ENCODE results near the gene ZNF605. TPM values are rescaled to one million over a fixed set of nuclear protein-coding genes. Genes with fewer than 3 reads are reported as not detected.
A peak's percentile ranks its signal among the peaks of the same experiment; 100 is the strongest.

Gene ZNF605
- polyA plus RNA-seq, 1 donor from 2014 or later, result 22.6 TPM

DNA sequence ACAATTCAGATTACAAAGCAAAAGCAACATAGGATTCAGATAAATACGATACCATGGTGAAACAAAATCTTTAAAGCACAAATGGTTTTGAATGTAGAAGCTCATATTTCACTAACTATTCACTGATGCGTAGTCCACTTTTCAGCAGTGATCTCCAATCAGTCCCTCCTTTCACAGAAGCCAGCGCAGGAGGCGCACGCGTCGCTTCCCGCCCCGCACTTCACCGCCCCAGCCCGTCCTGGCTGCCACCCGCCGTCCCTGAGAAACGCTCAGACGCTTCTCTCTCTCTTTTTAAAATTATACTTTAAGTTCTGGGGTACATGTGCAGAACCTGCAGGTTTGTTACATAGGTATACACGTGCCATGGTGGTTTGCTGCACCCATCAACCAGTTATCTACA is 48.9 kb downstream of the ZNF605 start:
- Histone ChIP-seq H3K79me2 (replicated peaks; ENCODE audit: insufficient read depth, low read length) (no peaks in the 10 kb centered on the region), H3K9me2 (ENCODE audit: insufficient read depth, low read length) (no peaks in the 10 kb centered on the region), H3K27ac (ENCODE audit: low read length) (no peak overlapping the region), H3K4me3 (ENCODE audit: low read length) (no peak overlapping the region), H3K4me2 (ENCODE audit: low read length) (no peak overlapping the region), H3F3A (ENCODE audit: insufficient read depth, low read length, poor library complexity, severe bottlenecking) (no peaks in the 10 kb centered on the region), H3K9me3 (ENCODE audit: low read length) (no peaks in the 10 kb centered on the region), H4K20me1 (ENCODE audit: insufficient read depth) (no peaks in the 10 kb centered on the region), H2AFZ (ENCODE audit: low read depth, low read length) (no peak overlapping the region), H3K9ac (ENCODE audit: low read length) (no peak overlapping the region), H3K36me3 (ENCODE audit: insufficient read depth, low read length) (no peaks in the 10 kb centered on the region), H3K27me3 (ENCODE audit: insufficient read depth, low read depth, low read length) (no peaks in the 10 kb centered on the region)
- TF ChIP-seq RAD21 (conservative IDR thresholded peaks at IDR 0.05), result no peak

- Histone ChIP-seq H2AFZ (ENCODE audit: low read depth, low read length) (no peak overlapping the region), H3K9me2 (ENCODE audit: insufficient read depth, low read length) (no peaks in the 10 kb centered on the region), H3K36me3 (ENCODE audit: insufficient read depth, low read length) (no peaks in the 10 kb centered on the region), H4K20me1 (ENCODE audit: insufficient read depth) (no peaks in the 10 kb centered on the region), H3K27me3 (ENCODE audit: insufficient read depth, low read depth, low read length) (no peaks in the 10 kb centered on the region), H3K9ac (ENCODE audit: low read length) (no peak overlapping the region), H3K4me3 (ENCODE audit: low read length) (no peak overlapping the region), H3F3A (ENCODE audit: insufficient read depth, low read length, poor library complexity, severe bottlenecking) (no peaks in the 10 kb centered on the region), H3K79me2 (replicated peaks; ENCODE audit: insufficient read depth, low read length) (no peaks in the 10 kb centered on the region), H3K4me2 (ENCODE audit: low read length) (no peak overlapping the region), H3K27ac (ENCODE audit: low read length) (no peak overlapping the region), H3K9me3 (ENCODE audit: low read length) (no peaks in the 10 kb centered on the region)
- TF ChIP-seq MXI1 (conservative IDR thresholded peaks at IDR 0.05; ENCODE audit: poor library complexity, severe bottlenecking), result no peak
- TF ChIP-seq SMC3 (conservative IDR thresholded peaks at IDR 0.05; ENCODE audit: poor library complexity), result no peak
- TF ChIP-seq EP300 (conservative IDR thresholded peaks at IDR 0.05; ENCODE audit: poor library complexity, severe bottlenecking), result no peak
- TF ChIP-seq, protein P1, sequence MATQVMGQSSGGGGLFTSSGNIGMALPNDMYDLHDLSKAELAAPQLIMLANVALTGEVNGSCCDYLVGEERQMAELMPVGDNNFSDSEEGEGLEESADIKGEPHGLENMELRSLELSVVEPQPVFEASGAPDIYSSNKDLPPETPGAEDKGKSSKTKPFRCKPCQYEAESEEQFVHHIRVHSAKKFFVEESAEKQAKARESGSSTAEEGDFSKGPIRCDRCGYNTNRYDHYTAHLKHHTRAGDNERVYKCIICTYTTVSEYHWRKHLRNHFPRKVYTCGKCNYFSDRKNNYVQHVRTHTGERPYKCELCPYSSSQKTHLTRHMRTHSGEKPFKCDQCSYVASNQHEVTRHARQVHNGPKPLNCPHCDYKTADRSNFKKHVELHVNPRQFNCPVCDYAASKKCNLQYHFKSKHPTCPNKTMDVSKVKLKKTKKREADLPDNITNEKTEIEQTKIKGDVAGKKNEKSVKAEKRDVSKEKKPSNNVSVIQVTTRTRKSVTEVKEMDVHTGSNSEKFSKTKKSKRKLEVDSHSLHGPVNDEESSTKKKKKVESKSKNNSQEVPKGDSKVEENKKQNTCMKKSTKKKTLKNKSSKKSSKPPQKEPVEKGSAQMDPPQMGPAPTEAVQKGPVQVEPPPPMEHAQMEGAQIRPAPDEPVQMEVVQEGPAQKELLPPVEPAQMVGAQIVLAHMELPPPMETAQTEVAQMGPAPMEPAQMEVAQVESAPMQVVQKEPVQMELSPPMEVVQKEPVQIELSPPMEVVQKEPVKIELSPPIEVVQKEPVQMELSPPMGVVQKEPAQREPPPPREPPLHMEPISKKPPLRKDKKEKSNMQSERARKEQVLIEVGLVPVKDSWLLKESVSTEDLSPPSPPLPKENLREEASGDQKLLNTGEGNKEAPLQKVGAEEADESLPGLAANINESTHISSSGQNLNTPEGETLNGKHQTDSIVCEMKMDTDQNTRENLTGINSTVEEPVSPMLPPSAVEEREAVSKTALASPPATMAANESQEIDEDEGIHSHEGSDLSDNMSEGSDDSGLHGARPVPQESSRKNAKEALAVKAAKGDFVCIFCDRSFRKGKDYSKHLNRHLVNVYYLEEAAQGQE (IDR thresholded peaks at IDR 0.05; ENCODE audit: borderline replicate concordance), result no peak
- no peak for TF ChIP-seq TAF1 (IDR thresholded peaks at IDR 0.05; ENCODE audit: low read depth)
- no peak for TF ChIP-seq EZH2 (IDR thresholded peaks at IDR 0.05; ENCODE audit: borderline replicate concordance, insufficient read depth, low read length, poor library complexity, severe bottlenecking)
- TF ChIP-seq CTCF (IDR thresholded peaks at IDR 0.05; ENCODE audit: poor library complexity, severe bottlenecking), result peak; percentile 39
- TF ChIP-seq POLR2AphosphoS5 (IDR thresholded peaks at IDR 0.05), result no peak
Observed at GRCh38 chr12:132904718-132905328, 51.3 kb downstream of the ZNF605 start.

DNA sequence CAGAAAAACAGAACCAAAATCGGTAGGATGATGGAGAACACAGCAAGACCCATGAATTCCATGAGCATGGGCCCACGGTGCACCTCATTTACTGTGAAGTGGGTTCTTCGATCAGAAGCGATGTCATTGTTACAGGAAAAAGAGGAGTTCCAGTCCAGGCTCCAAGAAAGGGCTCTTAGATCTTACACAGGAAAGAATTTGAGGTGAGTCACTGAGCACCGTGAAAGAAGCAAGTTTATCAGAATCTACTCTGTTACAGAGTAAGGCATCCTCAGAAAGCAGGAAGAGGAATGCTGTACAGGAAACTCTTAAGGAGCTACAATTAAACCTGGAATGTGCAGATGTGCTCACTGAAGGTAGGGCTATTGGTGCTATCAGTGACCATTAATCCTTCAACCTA is 57.1 kb downstream of the ZNF605 start:
- H3K36me3 ChIP-seq (ENCODE audit: insufficient read depth, low read length), result no peaks in the 10 kb centered on the region
- TF ChIP-seq EP300 (conservative IDR thresholded peaks at IDR 0.05; ENCODE audit: poor library complexity, severe bottlenecking) (no peak), RAD21 (conservative IDR thresholded peaks at IDR 0.05) (no peak), POLR2AphosphoS5 (IDR thresholded peaks at IDR 0.05) (no peak), SMC3 (conservative IDR thresholded peaks at IDR 0.05; ENCODE audit: poor library complexity) (no peak), MXI1 (conservative IDR thresholded peaks at IDR 0.05; ENCODE audit: poor library complexity, severe bottlenecking) (no peak), TAF1 (IDR thresholded peaks at IDR 0.05; ENCODE audit: low read depth) (no peak), EZH2 (IDR thresholded peaks at IDR 0.05; ENCODE audit: borderline replicate concordance, insufficient read depth, low read length, poor library complexity, severe bottlenecking) (no peak), CTCF (IDR thresholded peaks at IDR 0.05; ENCODE audit: poor library complexity, severe bottlenecking) (no peak)
- TF ChIP-seq, protein P1 (IDR thresholded peaks at IDR 0.05; ENCODE audit: borderline replicate concordance), result no peak

More for the DNA sequence above, 57.1 kb downstream of the ZNF605 start:
- Histone ChIP-seq H3K4me3 (ENCODE audit: low read length) (no peak overlapping the region), H2AFZ (ENCODE audit: low read depth, low read length) (no peak overlapping the region), H4K20me1 (ENCODE audit: insufficient read depth) (no peaks in the 10 kb centered on the region), H3K79me2 (replicated peaks; ENCODE audit: insufficient read depth, low read length) (no peaks in the 10 kb centered on the region), H3K27ac (ENCODE audit: low read length) (no peak overlapping the region), H3K27me3 (ENCODE audit: insufficient read depth, low read depth, low read length) (no peaks in the 10 kb centered on the region), H3K4me2 (ENCODE audit: low read length) (no peak overlapping the region), H3K9me3 (ENCODE audit: low read length) (no peaks in the 10 kb centered on the region), H3F3A (ENCODE audit: insufficient read depth, low read length, poor library complexity, severe bottlenecking) (no peaks in the 10 kb centered on the region), H3K9ac (ENCODE audit: low read length) (no peak overlapping the region), H3K9me2 (ENCODE audit: insufficient read depth, low read length) (no peaks in the 10 kb centered on the region)
